ENCODE measurements around the gene TRIM16.

DNA sequence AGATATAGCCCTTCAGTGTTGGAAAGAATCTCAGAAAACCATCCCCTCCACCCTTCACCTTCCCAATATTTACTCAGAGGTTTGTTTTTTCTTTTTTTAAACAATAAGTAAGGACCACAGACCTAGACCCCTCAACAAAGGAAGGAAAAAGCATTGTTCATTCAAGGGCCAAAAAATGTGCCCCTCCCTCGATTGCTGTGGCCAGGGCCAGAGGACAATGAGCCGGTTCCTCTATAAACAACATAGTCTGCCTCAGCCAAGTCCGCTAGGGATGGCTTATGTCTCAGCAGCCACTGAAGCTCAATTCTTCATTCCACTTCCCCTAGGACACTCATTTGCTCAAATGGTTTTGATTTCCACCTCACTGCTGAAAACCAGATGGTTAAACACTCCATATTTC lies 24.0 kb downstream of the TRIM16 start:
- TF ChIP-seq EP300 (IDR thresholded peaks at IDR 0.05) = no peak
- TF ChIP-seq POLR2A (IDR thresholded peaks at IDR 0.05) = no peak

Measured in tibial nerve (tissue), 3 donors.